ENCODE results near the gene TMEM74B. TPM values are rescaled to one million over a fixed set of nuclear protein-coding genes. Genes with fewer than 3 reads are reported as not detected.

Gene TMEM74B
- total and polyA plus RNA-seq, 2 donors (not counting 1 experiment from before 2014, with no cell fraction given), result 0.42 to 1.4 TPM

- DNase-seq (no peak), ATAC-seq (ENCODE audit: low read depth) (no peak)
- peaks cover 15% of the 10 kb centered on the region for H3K27me3 Mint-ChIP-seq
- H4K20me1 ChIP-seq (ENCODE audit: control insufficient read depth, insufficient read depth, low read length, poor library complexity, severe bottlenecking), result no peaks in the 10 kb centered on the region
- no peak overlapping the region for H3K27ac ChIP-seq (ENCODE audit: low read length in 2 of 2)
- H3K79me2 ChIP-seq (ENCODE audit: control insufficient read depth, insufficient read depth, low read length), result no peaks in the 10 kb centered on the region
- no peak overlapping the region for H3K27ac Mint-ChIP-seq
- WGBS (ENCODE audit: insufficient coverage), result 39% methylated on average over 1 of the region's 1 CpG
- H3K9me3 ChIP-seq (ENCODE audit: control extremely low read depth in 1 of 3, control insufficient read depth in 2 of 3, insufficient read depth in 1 of 3, low read length in 2 of 3), result no peaks in the 10 kb centered on the region
- CTCF ChIA-PET, result no interaction called here
- intact Hi-C loops (cut with micrococcal nuclease), result no loop called here
- peaks cover 5% of the 10 kb centered on the region for H3K4me1 Mint-ChIP-seq
- no peaks in the 10 kb centered on the region for H3K9me3 Mint-ChIP-seq (ENCODE audit: insufficient read depth)
- TF ChIP-seq, protein P1, sequence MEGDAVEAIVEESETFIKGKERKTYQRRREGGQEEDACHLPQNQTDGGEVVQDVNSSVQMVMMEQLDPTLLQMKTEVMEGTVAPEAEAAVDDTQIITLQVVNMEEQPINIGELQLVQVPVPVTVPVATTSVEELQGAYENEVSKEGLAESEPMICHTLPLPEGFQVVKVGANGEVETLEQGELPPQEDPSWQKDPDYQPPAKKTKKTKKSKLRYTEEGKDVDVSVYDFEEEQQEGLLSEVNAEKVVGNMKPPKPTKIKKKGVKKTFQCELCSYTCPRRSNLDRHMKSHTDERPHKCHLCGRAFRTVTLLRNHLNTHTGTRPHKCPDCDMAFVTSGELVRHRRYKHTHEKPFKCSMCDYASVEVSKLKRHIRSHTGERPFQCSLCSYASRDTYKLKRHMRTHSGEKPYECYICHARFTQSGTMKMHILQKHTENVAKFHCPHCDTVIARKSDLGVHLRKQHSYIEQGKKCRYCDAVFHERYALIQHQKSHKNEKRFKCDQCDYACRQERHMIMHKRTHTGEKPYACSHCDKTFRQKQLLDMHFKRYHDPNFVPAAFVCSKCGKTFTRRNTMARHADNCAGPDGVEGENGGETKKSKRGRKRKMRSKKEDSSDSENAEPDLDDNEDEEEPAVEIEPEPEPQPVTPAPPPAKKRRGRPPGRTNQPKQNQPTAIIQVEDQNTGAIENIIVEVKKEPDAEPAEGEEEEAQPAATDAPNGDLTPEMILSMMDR (IDR thresholded peaks at IDR 0.05), result no peak
- TF ChIP-seq EZH2 (IDR thresholded peaks at IDR 0.05; ENCODE audit: borderline replicate concordance, insufficient read depth, low read depth, low read length, poor library complexity, severe bottlenecking), result no peak
- H3K9ac ChIP-seq (ENCODE audit: low read length), result no peak overlapping the region
- H2AFZ ChIP-seq (ENCODE audit: insufficient read depth, low read depth, low read length, poor library complexity, severe bottlenecking), result no peak overlapping the region
- no peaks in the 10 kb centered on the region for H3K36me3 ChIP-seq (replicated peaks in 1 of 2; ENCODE audit: control extremely low read depth in 1 of 2, control insufficient read depth in 1 of 2, extremely low read depth in 1 of 2, insufficient read depth in 2 of 2, low read length in 1 of 2)
- H3K4me3 ChIP-seq (ENCODE audit: control extremely low read depth in 1 of 5, extremely low read depth in 1 of 5, insufficient read depth in 1 of 5, low read depth in 2 of 5, low read length in 4 of 5), result no peak overlapping the region
- H3K4me3 Mint-ChIP-seq, result no peak overlapping the region
- POLR2A ChIA-PET, result no interaction called here
- H3K27me3 ChIP-seq (replicated peaks in 1 of 4; ENCODE audit: control extremely low read depth in 1 of 4, control insufficient read depth in 3 of 4, insufficient read depth in 4 of 4, low read length in 3 of 4), result peaks cover 0 to 17% (median 9%) of the 10 kb centered on the region in 4 experiments
- H3K4me1 ChIP-seq (ENCODE audit: control insufficient read depth in 2 of 2, insufficient read depth in 2 of 2, low read length in 2 of 2), result no peaks in the 10 kb centered on the region
- no peak overlapping the region for H3K4me2 ChIP-seq (replicated peaks; ENCODE audit: low read depth, low read length, poor library complexity, severe bottlenecking)
These were observed 5.0 kb upstream of the TMEM74B start for GRCh38 chr20:1189827-1190226.

GRCh38 chr20:1188347-1188746, 3.6 kb upstream of the TMEM74B start:
- H3K27ac ChIP-seq (ENCODE audit: low read length in 2 of 2), result no peak overlapping the region
- Mint-ChIP-seq H3K4me3 (no peak overlapping the region), H3K27ac (no peak overlapping the region), H3K27me3 (peaks cover 29% of the 10 kb centered on the region), H3K9me3 (ENCODE audit: insufficient read depth) (no peaks in the 10 kb centered on the region), H3K4me1 (peaks cover 12% of the 10 kb centered on the region)
- no peak overlapping the region for H2AFZ ChIP-seq (ENCODE audit: insufficient read depth, low read depth, low read length, poor library complexity, severe bottlenecking)
- 100% methylated on average over 1 of the region's 1 CpG for WGBS (ENCODE audit: insufficient coverage)
- H3K36me3 ChIP-seq (replicated peaks in 1 of 2; ENCODE audit: control extremely low read depth in 1 of 2, control insufficient read depth in 1 of 2, extremely low read depth in 1 of 2, insufficient read depth in 2 of 2, low read length in 1 of 2), result no peaks in the 10 kb centered on the region
- no peak overlapping the region for H3K9ac ChIP-seq (ENCODE audit: low read length)
- ChIA-PET POLR2A (no interaction called here), CTCF (interaction anchor here (1.0 kb wide), 1 partner anchor 25 kb away, joined by 4 read pairs; no protein-coding TSS in a partner anchor)
- no peak overlapping the region for H3K4me3 ChIP-seq (ENCODE audit: control extremely low read depth in 1 of 5, extremely low read depth in 1 of 5, insufficient read depth in 1 of 5, low read depth in 2 of 5, low read length in 4 of 5)
- peaks cover 0 to 31% (median 15%) of the 10 kb centered on the region in 4 experiments for H3K27me3 ChIP-seq (replicated peaks in 1 of 4; ENCODE audit: control extremely low read depth in 1 of 4, control insufficient read depth in 3 of 4, insufficient read depth in 4 of 4, low read length in 3 of 4)
- intact Hi-C loops (cut with micrococcal nuclease), result no loop called here
- H3K4me1 ChIP-seq (ENCODE audit: control insufficient read depth in 2 of 2, insufficient read depth in 2 of 2, low read length in 2 of 2), result peaks cover 0 to 6% of the 10 kb centered on the region in 2 donors
- no peak overlapping the region for H3K4me2 ChIP-seq (replicated peaks; ENCODE audit: low read depth, low read length, poor library complexity, severe bottlenecking)
- no peaks in the 10 kb centered on the region for H4K20me1 ChIP-seq (ENCODE audit: control insufficient read depth, insufficient read depth, low read length, poor library complexity, severe bottlenecking)
- DNase-seq (no peak), ATAC-seq (ENCODE audit: low read depth) (no peak)
- H3K79me2 ChIP-seq (ENCODE audit: control insufficient read depth, insufficient read depth, low read length), result no peaks in the 10 kb centered on the region
- H3K9me3 ChIP-seq (ENCODE audit: control extremely low read depth in 1 of 3, control insufficient read depth in 2 of 3, insufficient read depth in 1 of 3, low read length in 2 of 3), result no peaks in the 10 kb centered on the region
- TF ChIP-seq, protein P1 (IDR thresholded peaks at IDR 0.05), result no peak
- no peak for TF ChIP-seq EZH2 (IDR thresholded peaks at IDR 0.05; ENCODE audit: borderline replicate concordance, insufficient read depth, low read depth, low read length, poor library complexity, severe bottlenecking)
